Liver (tissue), 9 donors: ENCODE data around the gene VASH1. TPM values are rescaled to one million over a fixed set of nuclear protein-coding genes. Genes with fewer than 3 reads are reported as not detected.

Source experiments
- DNase-seq: peaks from one replicate; pipeline ENCODE4 v3.0.0-alpha.2; 2017; ENCODE audit warnings: low spot score
- H3K27ac ChIP-seq, 2 donors: one replicate each; pipeline ENCODE4 v1.7.0; 2013; ENCODE audit warnings: inconsistent platforms in 2 of 2, low read length in 2 of 2, control low read depth in 1 of 2, low read depth in 1 of 2, mild to moderate bottlenecking in 1 of 2
- H3K27me3 ChIP-seq, 4 donors: one replicate each; pipeline versions ENCODE4 v1.6.1 to v1.7.0; 2013; ENCODE audit warnings: low read length in 3 of 4, inconsistent platforms in 1 of 4, mild to moderate bottlenecking in 1 of 4, moderate library complexity in 1 of 4; ENCODE audit not compliant: control insufficient read depth in 4 of 4, insufficient read depth in 4 of 4
- H3K36me3 ChIP-seq, 4 donors: one replicate each; pipeline versions ENCODE4 v1.6.1 to v1.7.0; 2013; ENCODE audit warnings: low read length in 3 of 4, mild to moderate bottlenecking in 3 of 4, low read depth in 1 of 4, moderate library complexity in 1 of 4; ENCODE audit not compliant: control insufficient read depth in 4 of 4, insufficient read depth in 3 of 4
- H3K4me1 ChIP-seq, 4 donors: one replicate each; pipeline versions ENCODE4 v1.6.1 to v1.7.0; 2013; ENCODE audit warnings: low read length in 3 of 4, mild to moderate bottlenecking in 3 of 4, moderate library complexity in 1 of 4; ENCODE audit not compliant: control insufficient read depth in 4 of 4, insufficient read depth in 4 of 4
- H3K4me3 ChIP-seq, 3 donors: one replicate each; pipeline versions ENCODE4 v1.6.1 to v1.7.0; 2013; ENCODE audit warnings: low read length in 3 of 3, control low read depth in 1 of 3, low read depth in 1 of 3, mild to moderate bottlenecking in 1 of 3
- H3K9ac ChIP-seq, 2 donors: one replicate each; pipeline ENCODE4 v1.7.0; 2013; ENCODE audit warnings: low read length in 2 of 2, mild to moderate bottlenecking in 2 of 2, moderate library complexity in 2 of 2, control low read depth in 1 of 2, low read depth in 1 of 2
- H3K9me3 ChIP-seq, 4 donors: one replicate each; pipeline versions ENCODE4 v1.6.1 to v1.7.0; 2013; ENCODE audit warnings: low read length in 3 of 4; ENCODE audit not compliant: control insufficient read depth in 4 of 4
- EGR1 ChIP-seq, 2 donors: IDR thresholded peaks; 2 replicates each; pipeline ENCODE4 v1.6.1; 2016 to 2018; ENCODE audit warnings: antibody characterized with exemption in 2 of 2, low read depth in 2 of 2
- FOXA1 ChIP-seq: IDR thresholded peaks from 2 replicates; pipeline ENCODE4 v1.6.1; 2016; ENCODE audit warnings: antibody characterized with exemption
- FOXA2 ChIP-seq: IDR thresholded peaks from 2 replicates; pipeline ENCODE4 v1.6.1; 2016; ENCODE audit warnings: antibody characterized with exemption
- GABPA ChIP-seq, 2 donors: IDR thresholded peaks in 1 of 2; conservative IDR thresholded peaks in 1 of 2; 2 replicates each; pipeline ENCODE4 v1.6.1; 2016; ENCODE audit warnings: antibody characterized with exemption in 2 of 2, mild to moderate bottlenecking in 1 of 2, moderate library complexity in 1 of 2
- HNF4A ChIP-seq, 2 donors: conservative IDR thresholded peaks; 2 replicates each; pipeline ENCODE4 v1.6.1; 2016; ENCODE audit warnings: antibody characterized with exemption in 2 of 2, mild to moderate bottlenecking in 2 of 2
- HNF4G ChIP-seq: IDR thresholded peaks from 2 replicates; pipeline ENCODE4 v1.6.1; 2016; ENCODE audit warnings: antibody characterized with exemption
- JUND ChIP-seq, 2 donors: IDR thresholded peaks; 2 replicates each; pipeline ENCODE4 v1.6.1; 2016; ENCODE audit warnings: antibody characterized with exemption in 2 of 2
- NR2F2 ChIP-seq: IDR thresholded peaks from 2 replicates; pipeline ENCODE4 v1.6.1; 2016; ENCODE audit warnings: antibody characterized with exemption
- RAD21 ChIP-seq, 2 donors: IDR thresholded peaks; 2 replicates each; pipeline ENCODE4 v1.6.1; 2016; ENCODE audit warnings: antibody characterized with exemption in 2 of 2, mild to moderate bottlenecking in 2 of 2
- RXRA ChIP-seq, 2 donors: IDR thresholded peaks; 2 replicates each; pipeline ENCODE4 v1.6.1; 2017 to 2018; ENCODE audit warnings: antibody characterized with exemption in 2 of 2, mild to moderate bottlenecking in 1 of 2
- SP1 ChIP-seq: IDR thresholded peaks from 2 replicates; pipeline ENCODE4 v1.6.1; 2018; ENCODE audit warnings: antibody characterized with exemption, mild to moderate bottlenecking
- TAF1 ChIP-seq: conservative IDR thresholded peaks from 2 replicates; pipeline ENCODE4 v1.6.1; 2016; ENCODE audit warnings: antibody characterized with exemption, mild to moderate bottlenecking
- YY1 ChIP-seq: IDR thresholded peaks from 2 replicates; pipeline ENCODE4 v1.6.1; 2016; ENCODE audit warnings: antibody characterized with exemption, mild to moderate bottlenecking
- WGBS: extraction: QIAGEN DNeasy Blood & Tissue Kit; methylation state at CpG from one replicate; pipeline ENCODE4 v1.1.7; 2013; 5-methylcytosine and 5-hydroxymethylcytosine counted together
- polyA plus RNA-seq, 2 donors: library from polyadenylated mRNA; stranded (reverse) in 1 of 2; unstranded in 1 of 2; fragments of 200-250 nt in 1 of 2; fragments of >200 nt in 1 of 2; fragmentation: Nextera tagmentation in 1 of 2; extraction: Ambion mirVana in 1 of 2; gene quantifications; one replicate each; pipeline versions ENCODE4 v1.2.1 to v1.2.3, GENCODE V29; 2013 to 2015
- total RNA-seq, 2 donors: library from RNA; depleted of rRNA; stranded (reverse); fragments of >200 nt; gene quantifications; one replicate each; pipeline ENCODE4 v1.2.3, GENCODE V29; 2014
- TF ChIP-seq, protein P1 (sequence below): fragments of 150-350 bp; IDR thresholded peaks from 2 replicates; pipeline ENCODE4 v1.5.1; 2017; ENCODE audit warnings: improper control_type of control experiment, low read depth, low read length; ENCODE audit not compliant: missing input control
- TF ChIP-seq, protein P2 (sequence below): IDR thresholded peaks from 2 replicates; pipeline ENCODE4 v1.6.1; 2016; ENCODE audit warnings: antibody characterized with exemption
- TF ChIP-seq, protein P3 (sequence below): IDR thresholded peaks from 2 replicates; pipeline ENCODE4 v1.6.1; 2016; ENCODE audit warnings: antibody characterized with exemption
- TF ChIP-seq, protein P4 (sequence below): IDR thresholded peaks from 2 replicates; pipeline ENCODE4 v1.6.1; 2016; ENCODE audit warnings: antibody characterized with exemption, mild to moderate bottlenecking
- TF ChIP-seq, protein P5 (sequence below): IDR thresholded peaks from 2 replicates; pipeline ENCODE4 v1.6.1; 2016; ENCODE audit warnings: antibody characterized with exemption
- donor health status: healthy.
- donor health status: healthy.
- donor health status: healthy.
- donor health status: healthy.
- donor health status: healthy.

Gene VASH1
- total and polyA plus RNA-seq, 4 donors: 0.94 to 5.9 (median 4.3) TPM

DNA sequence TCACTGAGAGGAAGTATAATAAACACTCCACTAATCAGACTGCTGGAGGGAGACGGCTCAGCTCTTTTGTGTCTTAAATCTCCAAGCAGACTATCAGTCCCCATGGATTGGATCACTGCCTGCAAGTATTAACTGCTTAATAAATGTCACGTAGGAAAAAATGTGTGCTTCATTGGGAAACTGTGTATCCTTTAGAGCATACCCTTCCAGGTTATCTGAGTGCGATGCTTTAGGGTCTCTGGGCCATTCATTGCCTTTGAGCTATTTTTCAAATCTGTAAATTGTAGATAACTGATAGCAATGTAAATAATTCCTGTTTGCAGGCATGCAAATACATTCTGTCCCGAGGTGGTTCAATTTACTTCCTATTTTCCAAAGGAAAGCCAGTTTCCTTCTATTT lies 45.0 kb upstream of the VASH1 start:
- Histone ChIP-seq H3K9ac (no peak overlapping the region), H3K27me3 (no peaks in the 10 kb centered on the region), H3K4me3 (no peak overlapping the region), H3K9me3 (no peaks in the 10 kb centered on the region), H3K4me1 (peaks cover 0 to 5% (median under 1%) of the 10 kb centered on the region in 4 donors), H3K27ac (no peak overlapping the region), H3K36me3 (no peaks in the 10 kb centered on the region)
- no peak for TF ChIP-seq HNF4A (conservative IDR thresholded peaks at IDR 0.05)
- TF ChIP-seq RAD21 (IDR thresholded peaks at IDR 0.05): no peak
- no peak for TF ChIP-seq GABPA (IDR thresholded peaks at IDR 0.05 in 1 of 2, conservative IDR thresholded peaks at IDR 0.05 in 1 of 2)
- no peak for TF ChIP-seq FOXA2
- WGBS: 62% methylated on average over 4 of the region's 4 CpGs
- no peak for DNase-seq

DNA sequence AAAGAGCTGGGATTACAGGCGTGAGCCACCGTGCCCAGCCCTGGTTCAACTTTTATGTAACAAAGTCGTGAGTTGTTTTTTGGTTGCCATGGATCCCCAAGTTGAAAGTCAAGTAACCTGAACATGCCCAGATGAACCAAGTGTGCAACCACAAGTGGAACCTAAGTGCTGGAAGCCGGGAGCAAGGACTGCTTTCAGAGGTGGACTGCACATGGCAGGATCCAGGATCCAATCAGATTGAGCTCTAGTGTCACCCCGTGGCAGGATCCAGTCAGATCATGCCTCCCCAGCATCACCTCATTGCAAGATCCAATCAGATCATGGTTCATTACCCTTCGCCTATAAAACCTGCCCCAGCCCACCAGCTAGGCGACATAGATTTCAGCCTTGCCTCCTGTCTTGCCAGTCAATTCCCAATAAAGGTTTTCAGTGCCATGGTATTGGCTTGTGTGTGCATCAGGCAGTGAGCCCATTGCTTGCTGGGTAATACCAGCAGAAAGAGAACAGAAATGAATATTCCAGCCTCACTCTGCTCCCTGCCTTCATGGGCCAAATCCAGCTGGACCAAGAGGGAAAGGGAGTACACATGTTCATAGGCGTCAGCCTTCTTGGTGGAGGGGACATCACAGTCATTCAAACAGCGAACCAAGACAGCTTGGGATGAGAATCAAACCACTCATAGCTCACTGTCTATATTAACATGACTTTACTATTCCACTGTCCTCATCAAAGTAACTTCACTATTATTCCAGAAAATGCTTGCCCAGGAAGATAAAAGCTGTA lies 43.6 kb upstream of the VASH1 start:
- no peaks in the 10 kb centered on the region for H3K9me3 ChIP-seq
- 93% methylated on average over 9 of the region's 9 CpGs for WGBS
- no peak overlapping the region for H3K4me3 ChIP-seq
- no peaks in the 10 kb centered on the region for H3K27me3 ChIP-seq
- TF ChIP-seq, protein P1, sequence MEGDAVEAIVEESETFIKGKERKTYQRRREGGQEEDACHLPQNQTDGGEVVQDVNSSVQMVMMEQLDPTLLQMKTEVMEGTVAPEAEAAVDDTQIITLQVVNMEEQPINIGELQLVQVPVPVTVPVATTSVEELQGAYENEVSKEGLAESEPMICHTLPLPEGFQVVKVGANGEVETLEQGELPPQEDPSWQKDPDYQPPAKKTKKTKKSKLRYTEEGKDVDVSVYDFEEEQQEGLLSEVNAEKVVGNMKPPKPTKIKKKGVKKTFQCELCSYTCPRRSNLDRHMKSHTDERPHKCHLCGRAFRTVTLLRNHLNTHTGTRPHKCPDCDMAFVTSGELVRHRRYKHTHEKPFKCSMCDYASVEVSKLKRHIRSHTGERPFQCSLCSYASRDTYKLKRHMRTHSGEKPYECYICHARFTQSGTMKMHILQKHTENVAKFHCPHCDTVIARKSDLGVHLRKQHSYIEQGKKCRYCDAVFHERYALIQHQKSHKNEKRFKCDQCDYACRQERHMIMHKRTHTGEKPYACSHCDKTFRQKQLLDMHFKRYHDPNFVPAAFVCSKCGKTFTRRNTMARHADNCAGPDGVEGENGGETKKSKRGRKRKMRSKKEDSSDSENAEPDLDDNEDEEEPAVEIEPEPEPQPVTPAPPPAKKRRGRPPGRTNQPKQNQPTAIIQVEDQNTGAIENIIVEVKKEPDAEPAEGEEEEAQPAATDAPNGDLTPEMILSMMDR: no peak
- TF ChIP-seq HNF4G (no peak), SP1 (no peak), TAF1 (no peak), NR2F2 (no peak), JUND (IDR thresholded peaks at IDR 0.05) (no peak), EGR1 (IDR thresholded peaks at IDR 0.05; ENCODE audit: low read depth in 2 of 2) (no peak), GABPA (IDR thresholded peaks at IDR 0.05 in 1 of 2, conservative IDR thresholded peaks at IDR 0.05 in 1 of 2) (no peak), RAD21 (IDR thresholded peaks at IDR 0.05) (no peak), FOXA1 (no peak), RXRA (IDR thresholded peaks at IDR 0.05) (no peak), HNF4A (conservative IDR thresholded peaks at IDR 0.05) (no peak), YY1 (no peak), FOXA2 (no peak)
- TF ChIP-seq, protein P2, sequence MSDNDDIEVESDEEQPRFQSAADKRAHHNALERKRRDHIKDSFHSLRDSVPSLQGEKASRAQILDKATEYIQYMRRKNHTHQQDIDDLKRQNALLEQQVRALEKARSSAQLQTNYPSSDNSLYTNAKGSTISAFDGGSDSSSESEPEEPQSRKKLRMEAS: no peak
- TF ChIP-seq, protein P3, sequence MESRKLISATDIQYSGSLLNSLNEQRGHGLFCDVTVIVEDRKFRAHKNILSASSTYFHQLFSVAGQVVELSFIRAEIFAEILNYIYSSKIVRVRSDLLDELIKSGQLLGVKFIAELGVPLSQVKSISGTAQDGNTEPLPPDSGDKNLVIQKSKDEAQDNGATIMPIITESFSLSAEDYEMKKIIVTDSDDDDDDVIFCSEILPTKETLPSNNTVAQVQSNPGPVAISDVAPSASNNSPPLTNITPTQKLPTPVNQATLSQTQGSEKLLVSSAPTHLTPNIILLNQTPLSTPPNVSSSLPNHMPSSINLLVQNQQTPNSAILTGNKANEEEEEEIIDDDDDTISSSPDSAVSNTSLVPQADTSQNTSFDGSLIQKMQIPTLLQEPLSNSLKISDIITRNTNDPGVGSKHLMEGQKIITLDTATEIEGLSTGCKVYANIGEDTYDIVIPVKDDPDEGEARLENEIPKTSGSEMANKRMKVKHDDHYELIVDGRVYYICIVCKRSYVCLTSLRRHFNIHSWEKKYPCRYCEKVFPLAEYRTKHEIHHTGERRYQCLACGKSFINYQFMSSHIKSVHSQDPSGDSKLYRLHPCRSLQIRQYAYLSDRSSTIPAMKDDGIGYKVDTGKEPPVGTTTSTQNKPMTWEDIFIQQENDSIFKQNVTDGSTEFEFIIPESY: no peak
- TF ChIP-seq, protein P4, sequence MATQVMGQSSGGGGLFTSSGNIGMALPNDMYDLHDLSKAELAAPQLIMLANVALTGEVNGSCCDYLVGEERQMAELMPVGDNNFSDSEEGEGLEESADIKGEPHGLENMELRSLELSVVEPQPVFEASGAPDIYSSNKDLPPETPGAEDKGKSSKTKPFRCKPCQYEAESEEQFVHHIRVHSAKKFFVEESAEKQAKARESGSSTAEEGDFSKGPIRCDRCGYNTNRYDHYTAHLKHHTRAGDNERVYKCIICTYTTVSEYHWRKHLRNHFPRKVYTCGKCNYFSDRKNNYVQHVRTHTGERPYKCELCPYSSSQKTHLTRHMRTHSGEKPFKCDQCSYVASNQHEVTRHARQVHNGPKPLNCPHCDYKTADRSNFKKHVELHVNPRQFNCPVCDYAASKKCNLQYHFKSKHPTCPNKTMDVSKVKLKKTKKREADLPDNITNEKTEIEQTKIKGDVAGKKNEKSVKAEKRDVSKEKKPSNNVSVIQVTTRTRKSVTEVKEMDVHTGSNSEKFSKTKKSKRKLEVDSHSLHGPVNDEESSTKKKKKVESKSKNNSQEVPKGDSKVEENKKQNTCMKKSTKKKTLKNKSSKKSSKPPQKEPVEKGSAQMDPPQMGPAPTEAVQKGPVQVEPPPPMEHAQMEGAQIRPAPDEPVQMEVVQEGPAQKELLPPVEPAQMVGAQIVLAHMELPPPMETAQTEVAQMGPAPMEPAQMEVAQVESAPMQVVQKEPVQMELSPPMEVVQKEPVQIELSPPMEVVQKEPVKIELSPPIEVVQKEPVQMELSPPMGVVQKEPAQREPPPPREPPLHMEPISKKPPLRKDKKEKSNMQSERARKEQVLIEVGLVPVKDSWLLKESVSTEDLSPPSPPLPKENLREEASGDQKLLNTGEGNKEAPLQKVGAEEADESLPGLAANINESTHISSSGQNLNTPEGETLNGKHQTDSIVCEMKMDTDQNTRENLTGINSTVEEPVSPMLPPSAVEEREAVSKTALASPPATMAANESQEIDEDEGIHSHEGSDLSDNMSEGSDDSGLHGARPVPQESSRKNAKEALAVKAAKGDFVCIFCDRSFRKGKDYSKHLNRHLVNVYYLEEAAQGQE: no peak
- TF ChIP-seq, protein P5, sequence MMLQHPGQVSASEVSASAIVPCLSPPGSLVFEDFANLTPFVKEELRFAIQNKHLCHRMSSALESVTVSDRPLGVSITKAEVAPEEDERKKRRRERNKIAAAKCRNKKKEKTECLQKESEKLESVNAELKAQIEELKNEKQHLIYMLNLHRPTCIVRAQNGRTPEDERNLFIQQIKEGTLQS: no peak
- no peak for DNase-seq
- H3K4me1 ChIP-seq: peaks cover 0 to 5% (median under 1%) of the 10 kb centered on the region in 4 donors
- H3K36me3 ChIP-seq: no peaks in the 10 kb centered on the region
- no peak overlapping the region for H3K9ac ChIP-seq
- no peak overlapping the region for H3K27ac ChIP-seq
